Central memory CD4-positive, alpha-beta T cell (primary cell): Measurements from ENCODE around the gene MAP3K12.

ENCODE experiments used
- DNase-seq: peaks from one replicate; pipeline ENCODE4 v3.0.0; 2022

Gene MAP3K12

DNA sequence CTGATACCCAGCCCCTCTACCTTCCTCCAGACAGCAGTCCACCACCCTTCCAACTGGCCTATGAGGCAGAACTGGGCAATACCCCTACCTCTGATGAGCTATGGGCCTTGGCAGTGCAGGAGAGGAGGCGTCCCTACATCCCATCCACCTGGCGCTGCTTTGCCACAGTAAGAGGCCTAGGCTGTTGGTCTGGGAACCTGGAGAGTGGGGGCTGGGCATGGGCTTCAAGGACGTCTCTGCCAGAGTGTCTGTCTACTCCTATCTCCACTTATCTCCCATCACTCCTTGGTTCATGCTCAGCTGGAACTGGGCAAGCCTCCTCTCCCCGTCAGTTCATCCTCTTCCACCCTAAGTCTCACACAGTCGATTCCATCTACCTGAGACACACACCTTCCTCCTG lies 69.1 kb downstream of the MAP3K12 start:
- no peak for DNase-seq
